Gastroesophageal sphincter (tissue), 3 donors: ENCODE data around the gene MYO18B.

Experiments used
- CTCF ChIP-seq, 4 experiments: fragments of 200-600 bp in 2 of 4; fragments of 450-650 bp in 2 of 4; sonication (generic) in 1 of 4; IDR thresholded peaks; one replicate each; pipeline ENCODE4 v1.5.1; 2017 to 2019; ENCODE audit warnings: antibody characterized with exemption in 4 of 4, mild to moderate bottlenecking in 2 of 4, moderate library complexity in 2 of 4
- POLR2A ChIP-seq, 2 donors: fragments of 450-650 bp; IDR thresholded peaks; one replicate each; pipeline ENCODE4 v1.6.1; 2017; ENCODE audit warnings: antibody characterized with exemption in 2 of 2, mild to moderate bottlenecking in 2 of 2, moderate library complexity in 1 of 2

- no peak for TF ChIP-seq CTCF (IDR thresholded peaks at IDR 0.05)
- TF ChIP-seq POLR2A (IDR thresholded peaks at IDR 0.05): no peak
Observed at GRCh38 chr22:25828422-25828821, 86.4 kb downstream of the MYO18B start.
